ENCODE results near the gene RNF175. TPM values are rescaled to one million over a fixed set of nuclear protein-coding genes. Genes with fewer than 3 reads are reported as not detected.

RNF175 gene
- total RNA-seq = 0.10 TPM in 1 of 2 replicates, not detected in the other

DNA sequence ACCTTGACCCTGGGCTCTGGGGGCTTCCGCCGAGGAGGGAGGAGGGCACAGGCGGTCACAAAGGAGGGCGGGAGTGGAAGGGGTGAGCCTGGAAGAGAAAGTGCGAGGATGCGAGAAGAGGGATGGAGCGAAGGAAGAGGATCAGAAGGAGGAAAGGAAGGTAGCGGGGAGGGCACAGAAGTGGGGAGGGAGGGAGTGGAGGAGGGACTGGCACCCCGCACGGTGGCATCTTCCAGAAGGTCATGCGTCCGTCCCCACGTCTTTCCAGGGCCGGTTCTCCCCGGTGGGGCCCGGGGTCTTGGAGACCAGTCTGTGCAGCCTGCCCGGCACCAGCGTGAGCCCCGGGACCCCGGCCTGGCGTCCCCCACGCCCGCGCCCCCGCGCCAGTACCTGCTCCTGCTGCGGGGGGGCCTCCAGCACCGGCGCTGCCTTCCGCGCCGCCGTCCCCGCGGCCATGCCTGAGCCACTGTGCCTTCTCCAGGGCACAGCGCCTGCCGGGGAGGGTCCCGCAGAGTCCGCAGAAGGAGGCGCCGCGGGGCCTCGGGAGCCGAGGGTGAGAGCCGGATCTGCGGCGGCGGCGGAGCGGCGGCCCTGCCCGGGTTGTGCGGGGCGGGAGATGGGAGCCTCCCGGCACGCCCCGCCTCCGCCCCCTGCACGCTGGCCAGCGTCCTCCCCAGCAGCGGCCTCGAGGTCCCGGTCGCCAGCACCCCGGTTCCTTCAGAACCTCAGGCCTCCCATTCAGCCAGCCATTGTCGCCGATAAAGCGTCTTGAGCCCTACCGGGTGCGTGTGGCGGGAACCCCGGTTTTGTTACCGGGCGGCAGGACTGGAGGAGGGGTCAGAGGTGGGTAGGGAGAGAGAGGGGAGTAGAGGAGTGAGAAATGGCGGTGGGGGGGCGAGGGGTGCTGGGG lies at the start of gene RNF175:
TSS of gene RNF175 (minus strand) at position 618 of the 910 bp plus-strand sequence. CDS start at position 456, 162 bp downstream.

DNA sequence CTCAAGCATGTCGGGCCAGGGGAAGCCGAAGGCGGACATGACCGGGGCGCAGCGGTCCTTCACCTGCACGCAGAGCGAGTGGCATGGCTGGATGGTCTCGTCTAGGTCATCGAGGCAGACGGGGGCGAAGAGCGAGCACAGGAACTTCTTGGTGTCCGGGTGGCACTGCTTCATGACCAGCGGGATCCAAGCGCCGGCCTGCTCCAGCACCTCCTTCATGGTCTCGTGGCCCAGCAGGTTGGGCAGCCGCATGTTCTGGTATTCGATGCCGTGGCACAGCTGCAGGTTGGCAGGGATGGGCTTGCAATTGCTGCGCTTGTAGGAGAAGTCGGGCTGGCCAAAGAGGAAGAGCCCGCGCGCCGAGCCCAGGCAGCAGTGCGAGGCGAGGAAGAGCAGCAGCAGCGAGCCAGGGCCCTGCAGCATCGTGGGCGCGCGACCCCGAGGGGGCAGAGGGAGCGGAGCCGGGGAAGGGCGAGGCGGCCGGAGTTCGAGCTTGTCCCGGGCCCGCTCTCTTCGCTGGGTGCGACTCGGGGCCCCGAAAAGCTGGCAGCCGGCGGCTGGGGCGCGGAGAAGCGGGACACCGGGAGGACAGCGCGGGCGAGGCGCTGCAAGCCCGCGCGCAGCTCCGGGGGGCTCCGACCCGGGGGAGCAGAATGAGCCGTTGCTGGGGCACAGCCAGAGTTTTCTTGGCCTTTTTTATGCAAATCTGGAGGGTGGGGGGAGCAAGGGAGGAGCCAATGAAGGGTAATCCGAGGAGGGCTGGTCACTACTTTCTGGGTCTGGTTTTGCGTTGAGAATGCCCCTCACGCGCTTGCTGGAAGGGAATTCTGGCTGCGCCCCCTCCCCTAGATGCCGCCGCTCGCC lies 28.8 kb upstream of the RNF175 start, which contains the start of gene SFRP2:
TSS of gene SFRP2 (minus strand) at position 671 of the 864 bp plus-strand sequence. CDS start at position 423, 248 bp downstream.

DNA sequence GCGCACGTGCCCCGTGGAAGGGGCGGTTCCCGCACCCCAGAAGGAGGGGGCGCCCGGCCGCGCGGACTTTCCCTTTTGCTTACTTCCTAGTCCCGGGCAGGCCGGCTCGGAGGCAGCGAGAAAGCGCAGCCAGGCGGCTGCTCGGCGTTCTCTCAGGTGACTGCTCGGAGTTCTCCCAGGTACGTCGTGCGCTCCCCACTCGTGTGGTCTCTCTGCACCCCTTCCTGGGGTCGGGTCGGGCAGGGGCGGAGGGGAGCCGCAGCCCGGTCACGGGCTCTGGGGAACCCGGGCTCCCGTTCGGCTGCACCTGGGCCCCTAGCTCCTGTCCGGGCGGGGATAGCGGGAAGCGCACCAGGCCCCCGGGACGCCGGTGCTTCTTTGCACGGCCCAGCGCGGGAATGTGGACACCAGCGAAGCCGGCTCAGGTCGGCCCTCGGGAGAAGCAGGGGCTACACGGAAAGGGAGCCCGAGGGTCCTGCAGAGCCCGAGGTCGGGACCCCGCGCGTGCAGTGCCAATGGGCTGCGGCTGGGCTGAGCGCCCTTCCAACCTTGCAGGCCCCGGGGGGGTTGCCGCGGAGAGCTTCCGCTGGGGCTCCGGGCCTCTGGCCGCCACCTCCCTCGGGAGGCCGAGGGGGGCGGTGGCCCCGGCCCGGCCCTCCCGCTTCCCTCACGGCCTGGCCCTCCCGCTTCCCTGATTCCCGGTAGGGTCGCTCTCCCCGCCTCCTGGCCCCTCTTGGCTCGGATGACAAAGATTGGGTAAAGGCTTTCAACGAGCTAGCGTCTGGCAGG lies 75.4 kb downstream of the RNF175 start, which contains the start of gene TLR2:
TSS of gene TLR2 (plus strand) at position 99 of the 789 bp plus-strand sequence. CDS start 18,628 bp downstream, outside the sequence.

Other genes with a start within 250 kb of the RNF175 start
- gene TLR2, start 75.7 kb downstream of the RNF175 start, total RNA-seq = 0.33 and 0.57 TPM in 2 replicates
- not detected in 2 replicates for gene SFRP2, start 29.1 kb upstream of the RNF175 start, total RNA-seq

Measured in vein endothelial cell (primary cell).